ENCODE measurements around the gene RPAP2. TPM values are rescaled to one million over a fixed set of nuclear protein-coding genes. Genes with fewer than 3 reads are reported as not detected.
"Not testable (repeated sequence)": the region's sequence is repeated elsewhere in the genome, so short reads cannot be mapped to it uniquely, and the experiment has no call there.

RPAP2 gene
- total and polyA plus RNA-seq, 2 donors (not counting 3 experiments of a cell fraction or from before 2014, with no cell fraction given): 4.3 to 24.9 TPM

GRCh38 chr1:92430030-92430429 lies 131.2 kb downstream of the RPAP2 start:
- H3K79me2 ChIP-seq (ENCODE audit: control insufficient read depth, insufficient read depth, low read length): no peaks in the 10 kb centered on the region
- FAIRE-seq (no peak), DNase-seq (ENCODE audit: low read depth, low spot score) (no peak)
- no peak for TF ChIP-seq CTCF (IDR thresholded peaks at IDR 0.05; ENCODE audit: extremely low read depth in 1 of 2, insufficient read depth in 1 of 2, low read depth in 1 of 2, low read length in 2 of 2)
- TF ChIP-seq POLR2AphosphoS5 (IDR thresholded peaks at IDR 0.05; ENCODE audit: insufficient read depth, low read depth, low read length): no peak
- no peak for TF ChIP-seq JUN (IDR thresholded peaks at IDR 0.05; ENCODE audit: borderline replicate concordance, insufficient read depth, insufficient read length, low read depth)
- no peak for TF ChIP-seq MAX (IDR thresholded peaks at IDR 0.05; ENCODE audit: insufficient read depth, insufficient read length)
- no peak for TF ChIP-seq GATA2 (IDR thresholded peaks at IDR 0.05; ENCODE audit: insufficient read depth, insufficient read length, low read depth, low read length)
- no peak for TF ChIP-seq EZH2 (IDR thresholded peaks at IDR 0.05; ENCODE audit: borderline replicate concordance, low read depth, low read length, severe bottlenecking)
- no peak for TF ChIP-seq MYC (IDR thresholded peaks at IDR 0.05; ENCODE audit: low read depth, low read length)
- TF ChIP-seq POLR2A (IDR thresholded peaks at IDR 0.05; ENCODE audit: low read depth, low read length): no peak
- no peak for TF ChIP-seq FOS (IDR thresholded peaks at IDR 0.05; ENCODE audit: borderline replicate concordance, insufficient read depth, low read length)
- H3K9ac ChIP-seq (replicated peaks; ENCODE audit: extremely low read depth, insufficient read depth, low read length): no peak overlapping the region
- no peaks in the 10 kb centered on the region for H3K4me1 ChIP-seq (ENCODE audit: control insufficient read depth, extremely low read depth, insufficient read depth, low read length)
- H3K27ac ChIP-seq (ENCODE audit: insufficient read depth, low read depth, low read length): no peak overlapping the region
- H3K36me3 ChIP-seq (ENCODE audit: control insufficient read depth in 2 of 2, extremely low read depth in 1 of 2, insufficient read depth in 2 of 2, low read length in 2 of 2): no peaks in the 10 kb centered on the region
- BruUV-seq (replicated peaks): no TSS peak
- CTCF ChIA-PET: interaction anchor here (0.8 kb wide), 1 partner anchor 12 kb away, joined by 3 read pairs; no protein-coding TSS in a partner anchor
- no peaks in the 10 kb centered on the region for H3K27me3 ChIP-seq (ENCODE audit: control insufficient read depth in 2 of 2, insufficient read depth in 2 of 2, low read length in 2 of 2)
- H3K4me2 ChIP-seq (ENCODE audit: insufficient read depth, low read length): no peak overlapping the region
- H3K9me3 ChIP-seq (replicated peaks; ENCODE audit: control insufficient read depth, insufficient read depth, low read length): no peaks in the 10 kb centered on the region
- no peak overlapping the region for H2AFZ ChIP-seq (ENCODE audit: low read depth, low read length)
- dilution Hi-C loops (cut with MboI; ENCODE audit: extremely low pct_ligation_motif_present, low sequenced_read_pairs): no loop called here
- no peak overlapping the region for H3K4me3 ChIP-seq (replicated peaks in 1 of 3; ENCODE audit: insufficient read depth in 1 of 3, low read depth in 1 of 3, low read length in 3 of 3)
- H3K9me1 ChIP-seq (replicated peaks; ENCODE audit: control insufficient read depth, extremely low read depth, insufficient read depth, low read length): no peaks in the 10 kb centered on the region
- no peaks in the 10 kb centered on the region for H4K20me1 ChIP-seq (replicated peaks; ENCODE audit: control insufficient read depth, extremely low read depth, insufficient read depth, low read length)
- intact Hi-C loops (cut with micrococcal nuclease): no loop called here
- POLR2A ChIA-PET: no interaction called here

GRCh38 chr1:92434572-92434971 lies 135.7 kb downstream of the RPAP2 start:
- H2AFZ ChIP-seq (ENCODE audit: low read depth, low read length); H3K9me3 ChIP-seq (replicated peaks; ENCODE audit: control insufficient read depth, insufficient read depth, low read length); H3K27me3 ChIP-seq (ENCODE audit: control insufficient read depth in 2 of 2, insufficient read depth in 2 of 2, low read length in 2 of 2); H3K9ac ChIP-seq (replicated peaks; ENCODE audit: extremely low read depth, insufficient read depth, low read length); DNase-seq (ENCODE audit: low read depth, low spot score); H3K27ac ChIP-seq (ENCODE audit: insufficient read depth, low read depth, low read length); CTCF ChIA-PET; POLR2A ChIA-PET; BruUV-seq (replicated peaks); H3K36me3 ChIP-seq (ENCODE audit: control insufficient read depth in 2 of 2, extremely low read depth in 1 of 2, insufficient read depth in 2 of 2, low read length in 2 of 2); dilution Hi-C loops (cut with MboI; ENCODE audit: extremely low pct_ligation_motif_present, low sequenced_read_pairs); H3K79me2 ChIP-seq (ENCODE audit: control insufficient read depth, insufficient read depth, low read length); FAIRE-seq; intact Hi-C loops (cut with micrococcal nuclease); H3K4me3 ChIP-seq (replicated peaks in 1 of 3; ENCODE audit: insufficient read depth in 1 of 3, low read depth in 1 of 3, low read length in 3 of 3); H3K4me1 ChIP-seq (ENCODE audit: control insufficient read depth, extremely low read depth, insufficient read depth, low read length); H3K4me2 ChIP-seq (ENCODE audit: insufficient read depth, low read length); H4K20me1 ChIP-seq (replicated peaks; ENCODE audit: control insufficient read depth, extremely low read depth, insufficient read depth, low read length); H3K9me1 ChIP-seq (replicated peaks; ENCODE audit: control insufficient read depth, extremely low read depth, insufficient read depth, low read length): not testable (repeated sequence)

All from endothelial cell of umbilical vein (primary cell).